Activated T-helper 9 cell treated with anti-CD3 and anti-CD28 coated beads, Interleukin-2, amount 50 U/mL, for 16 hours (primary cell): ENCODE results near the gene PDE4B.
A peak's percentile ranks its signal among the peaks of the same experiment; 100 is the strongest.

Experiments
- DNase-seq: peaks from one replicate; pipeline ENCODE4 v3.0.0-alpha.2; 2020; ENCODE audit warnings: low read depth

The PDE4B gene

DNA sequence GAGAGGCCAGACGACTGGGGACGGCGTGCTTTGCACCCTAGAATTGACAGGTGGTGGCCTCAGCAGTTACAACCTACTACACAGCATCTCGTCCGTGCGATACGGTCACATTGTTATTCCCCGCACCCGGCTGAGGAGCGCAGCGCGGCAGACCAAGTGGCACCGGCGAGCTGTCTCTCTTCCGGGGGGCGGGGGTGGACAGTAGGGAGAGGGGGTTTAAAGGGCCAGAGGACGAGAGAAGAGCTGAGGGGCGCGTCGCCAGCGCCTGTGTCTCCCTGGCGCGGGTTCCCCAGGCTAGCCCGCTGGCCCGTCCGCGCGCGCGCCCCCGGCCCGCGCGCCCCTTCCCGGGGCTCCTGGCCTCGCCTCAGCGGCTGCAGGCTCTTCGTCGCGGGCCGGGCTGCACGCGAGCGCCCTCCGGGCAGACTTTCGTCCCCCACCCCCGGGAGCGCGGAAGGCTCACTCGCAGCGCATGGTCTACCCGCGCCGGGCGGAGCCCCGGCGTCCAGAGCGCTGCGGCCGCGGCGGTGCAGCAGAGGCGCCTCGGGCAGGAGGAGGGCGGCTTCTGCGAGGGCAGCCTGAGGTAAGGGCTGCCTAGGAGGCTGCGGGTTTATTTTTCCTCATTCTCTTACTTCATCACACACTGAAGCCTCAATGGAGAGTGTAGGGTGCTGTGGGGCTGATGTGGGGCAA lies at the start of gene PDE4B:
PDE4B (plus strand) TSS at position 227 of the 690 bp plus-strand sequence.
- no peak for DNase-seq

GRCh38 chr1:65744731-65745130 lies 48.0 kb upstream of the PDE4B start:
- DNase-seq: no peak

DNA sequence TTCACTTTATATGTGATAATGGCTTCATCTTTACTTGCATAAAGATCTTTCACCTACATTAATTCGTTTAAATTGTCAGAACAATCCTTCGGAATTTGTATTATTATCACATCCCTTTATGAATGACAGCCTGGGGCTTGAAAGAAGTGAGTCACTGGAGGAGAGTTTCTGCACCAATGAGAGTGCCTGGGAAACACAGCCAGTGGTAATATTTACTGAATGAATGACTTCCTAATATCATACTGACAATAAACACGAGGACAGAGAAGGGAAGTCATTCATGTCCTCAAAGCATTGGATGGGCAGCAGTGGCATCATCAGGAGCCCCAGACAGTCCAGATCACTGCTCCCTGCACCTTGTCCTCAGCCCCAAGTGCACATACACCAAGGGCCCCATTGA lies 40.7 kb upstream of the PDE4B start:
- DNase-seq: no peak

- no peak for DNase-seq
Observed at GRCh38 chr1:65756616-65757015, 36.1 kb upstream of the PDE4B start.

GRCh38 chr1:65757531-65757930 lies 35.2 kb upstream of the PDE4B start:
- DNase-seq: no peak

- no peak for DNase-seq
Observed at GRCh38 chr1:65758128-65758527, 34.6 kb upstream of the PDE4B start.

GRCh38 chr1:65759516-65759915 lies 33.2 kb upstream of the PDE4B start:
- DNase-seq: no peak

- no peak for DNase-seq
Observed at GRCh38 chr1:65762081-65762862, 30.4 kb upstream of the PDE4B start.

DNA sequence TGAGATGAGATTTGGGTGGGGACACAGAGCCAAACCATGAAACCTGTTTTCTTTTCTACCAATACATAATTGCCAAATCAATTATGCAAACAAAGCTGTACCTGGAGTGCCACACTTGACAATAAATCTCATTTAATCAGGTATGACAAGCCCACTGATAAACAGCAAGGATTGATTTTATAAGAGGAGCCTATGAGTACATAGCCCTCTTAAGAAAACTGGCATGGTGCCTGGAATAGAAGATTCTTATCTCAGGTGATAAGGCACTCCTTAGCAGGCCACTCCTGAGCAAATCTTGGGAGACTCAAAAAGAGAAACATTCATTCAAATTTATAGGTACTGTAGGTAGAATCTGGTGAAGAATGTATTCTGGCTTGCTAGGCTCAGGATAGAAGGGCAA lies 28.6 kb upstream of the PDE4B start:
- no peak for DNase-seq

DNA sequence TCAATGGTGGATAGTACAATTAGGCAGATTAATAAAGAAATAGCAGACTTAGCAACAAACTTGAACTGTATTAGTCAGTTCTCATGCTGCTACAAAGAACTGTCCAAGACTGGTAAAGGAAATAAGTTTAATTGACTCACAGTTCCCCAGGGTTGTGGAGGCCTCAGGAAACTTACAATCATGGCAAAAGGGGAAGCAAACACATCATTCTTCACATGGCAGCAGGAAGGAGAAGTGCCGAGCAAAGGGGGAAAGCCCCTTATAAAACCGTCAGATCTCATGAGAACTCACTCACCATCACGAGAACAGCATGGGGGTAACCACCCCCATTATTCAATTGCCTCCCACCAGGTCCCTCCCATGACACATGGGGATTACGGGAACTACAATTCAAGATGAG lies 27.1 kb upstream of the PDE4B start:
- DNase-seq: no peak

- DNase-seq: no peak
Observed at GRCh38 chr1:65769636-65770035, 23.1 kb upstream of the PDE4B start.

DNA sequence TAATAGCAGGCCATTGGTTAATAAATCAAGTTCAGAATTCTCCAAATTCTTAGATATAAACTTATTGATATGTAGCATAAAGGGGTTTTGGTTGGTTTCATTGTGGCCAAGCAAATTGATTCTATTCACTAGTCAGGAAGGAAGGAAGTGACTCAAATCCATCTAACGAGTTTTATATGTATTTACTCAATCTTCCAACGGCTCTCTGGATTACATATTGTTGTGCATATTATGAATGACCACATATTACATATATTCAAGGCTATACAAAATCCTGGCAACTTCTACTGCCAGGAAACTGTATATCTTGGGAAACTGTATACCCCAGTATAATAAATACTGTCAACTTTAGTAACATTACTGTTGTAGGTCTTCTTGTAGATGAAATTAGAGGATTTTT lies 20.1 kb upstream of the PDE4B start:
- DNase-seq: no peak

DNA sequence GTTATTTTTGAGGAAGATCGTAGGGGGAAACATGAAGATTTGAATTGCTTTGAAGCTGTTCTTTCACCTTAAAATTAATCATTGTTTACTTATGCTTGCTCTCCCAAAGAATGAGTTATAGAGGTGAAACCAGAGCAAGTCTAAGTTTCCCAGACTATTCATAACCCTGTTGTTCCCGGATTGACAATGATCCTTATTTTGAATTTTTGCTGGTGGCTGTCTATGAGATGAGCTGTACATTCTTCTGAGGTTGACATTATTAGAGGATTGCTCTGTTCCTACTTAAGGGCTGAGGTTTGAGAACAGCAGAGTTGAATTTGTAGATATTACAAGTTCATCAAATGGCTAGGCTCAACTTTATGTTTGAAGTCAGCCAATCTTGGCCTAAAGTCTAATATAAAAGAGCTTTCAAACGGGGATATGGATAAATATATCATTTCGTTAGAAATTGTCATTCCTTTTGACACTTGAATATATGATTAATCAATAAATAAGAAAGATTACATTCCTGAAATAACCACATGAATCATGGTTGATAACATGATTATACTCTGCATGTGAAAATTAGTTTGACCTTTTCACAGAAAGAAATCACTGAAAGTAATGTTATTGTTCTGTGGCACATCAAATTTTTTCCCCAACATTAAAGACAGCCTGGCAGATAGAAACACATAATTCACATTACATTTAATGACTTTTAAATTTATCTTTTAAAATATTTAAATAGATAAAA lies 19.1 kb upstream of the PDE4B start:
- no peak for DNase-seq

GRCh38 chr1:65788762-65789161 lies 3.9 kb upstream of the PDE4B start:
- no peak for DNase-seq

DNA sequence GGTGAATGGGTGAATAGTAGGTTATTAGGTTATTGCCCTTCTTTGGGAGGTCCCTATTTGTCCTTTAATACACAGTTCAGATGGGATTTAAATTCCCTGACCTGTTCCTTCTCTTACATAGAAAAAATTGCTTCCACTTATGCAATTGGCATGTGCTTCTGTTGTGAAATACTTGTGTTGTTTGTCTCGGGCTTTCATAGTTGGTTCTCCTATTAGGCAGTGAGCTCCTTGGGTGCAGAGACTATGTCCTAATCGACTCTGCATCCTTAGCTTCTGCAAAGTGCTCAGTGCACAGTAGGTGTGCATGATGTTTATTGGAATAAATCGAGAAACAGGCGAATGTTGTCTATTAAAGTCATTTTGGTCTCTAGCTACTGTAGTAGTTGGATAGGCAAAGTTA lies 1.3 kb upstream of the PDE4B start:
- no peak for DNase-seq

DNA sequence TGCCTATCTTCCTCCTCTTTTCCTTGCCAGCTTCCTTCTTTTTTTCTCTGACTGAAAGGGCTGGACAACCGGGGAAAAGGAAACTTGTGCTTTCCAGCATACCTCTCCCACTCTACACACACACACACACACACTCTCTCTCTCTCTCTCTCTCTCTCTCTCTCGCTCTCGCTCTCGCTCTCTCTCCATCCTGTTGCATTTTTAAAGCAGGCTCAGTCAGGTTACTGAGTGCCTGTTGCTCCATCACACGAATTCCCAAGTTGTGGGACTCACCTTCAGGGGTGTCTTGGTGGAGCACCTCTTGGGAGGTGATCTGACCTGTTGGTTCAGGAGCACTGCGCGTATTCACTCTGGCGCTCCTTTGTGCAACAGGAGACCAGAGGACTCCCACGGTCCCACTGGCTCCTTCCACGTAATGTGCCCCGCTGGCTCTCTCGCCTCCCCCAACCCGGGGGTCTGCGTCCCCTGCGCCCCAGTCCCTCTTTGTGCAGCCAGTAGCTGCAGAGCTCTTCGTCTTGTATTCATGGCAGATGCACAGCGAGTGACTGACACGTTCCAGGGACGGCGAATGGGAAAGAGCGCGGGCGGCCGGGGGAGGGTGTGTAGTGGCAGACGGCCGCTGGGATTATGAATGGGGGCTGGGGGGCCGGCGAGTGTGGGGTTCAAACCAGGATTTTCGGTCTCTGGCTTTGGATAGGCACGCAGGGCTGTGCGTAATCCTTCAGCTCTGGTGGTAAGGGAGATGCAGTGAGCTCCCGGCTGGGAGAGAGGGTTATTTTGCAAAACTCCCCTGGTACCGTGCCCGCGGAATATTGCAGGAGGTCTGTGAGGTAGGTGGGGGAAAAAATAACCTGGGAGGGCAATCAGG lies 660 bp upstream of the PDE4B start:
- DNase-seq: no peak

- DNase-seq: no peak
Observed at GRCh38 chr1:65793359-65793732, 651 bp downstream of the PDE4B start.

GRCh38 chr1:65795311-65795710 lies 2.6 kb downstream of the PDE4B start:
- DNase-seq: no peak

- DNase-seq: no peak
Observed at GRCh38 chr1:65799601-65800000, 6.9 kb downstream of the PDE4B start.

DNA sequence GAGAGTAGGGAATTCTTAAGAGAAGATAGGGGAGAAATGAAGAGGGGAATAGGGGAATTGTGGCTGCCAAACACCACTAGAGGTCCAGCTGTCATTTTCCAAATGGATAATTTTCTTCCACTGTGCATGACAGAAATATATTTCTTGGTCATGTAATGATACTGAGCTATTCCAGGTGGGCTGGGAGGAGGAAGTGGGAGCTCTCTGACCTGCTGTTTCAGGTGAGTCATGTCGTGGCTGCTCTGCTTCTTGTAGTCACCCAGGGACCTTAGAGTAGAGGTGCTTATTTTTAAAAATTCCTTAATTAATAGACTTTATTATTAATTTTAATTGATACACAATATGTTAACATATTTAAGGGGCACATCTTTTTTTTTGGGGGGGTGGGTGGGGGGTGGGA lies 11.9 kb downstream of the PDE4B start:
- no peak for DNase-seq

GRCh38 chr1:65812065-65812464 lies 19.4 kb downstream of the PDE4B start:
- DNase-seq: peak; percentile 28

- no peak for DNase-seq
Observed at GRCh38 chr1:65813956-65814355, 21.3 kb downstream of the PDE4B start.
